Breast epithelium (tissue), 3 donors: ENCODE results near the gene CYTH3.

Experiments
- POLR2A ChIP-seq: fragments of 450-650 bp; IDR thresholded peaks from one replicate; pipeline ENCODE4 v1.6.1; 2016; ENCODE audit warnings: antibody characterized with exemption, mild to moderate bottlenecking, moderate library complexity
- TF ChIP-seq, protein P1 (sequence below), 3 donors: fragments of 450-650 bp; IDR thresholded peaks; one replicate each; pipeline ENCODE4 v1.5.1; 2016 to 2017; ENCODE audit warnings: antibody characterized with exemption in 3 of 3, mild to moderate bottlenecking in 3 of 3, moderate library complexity in 3 of 3

DNA sequence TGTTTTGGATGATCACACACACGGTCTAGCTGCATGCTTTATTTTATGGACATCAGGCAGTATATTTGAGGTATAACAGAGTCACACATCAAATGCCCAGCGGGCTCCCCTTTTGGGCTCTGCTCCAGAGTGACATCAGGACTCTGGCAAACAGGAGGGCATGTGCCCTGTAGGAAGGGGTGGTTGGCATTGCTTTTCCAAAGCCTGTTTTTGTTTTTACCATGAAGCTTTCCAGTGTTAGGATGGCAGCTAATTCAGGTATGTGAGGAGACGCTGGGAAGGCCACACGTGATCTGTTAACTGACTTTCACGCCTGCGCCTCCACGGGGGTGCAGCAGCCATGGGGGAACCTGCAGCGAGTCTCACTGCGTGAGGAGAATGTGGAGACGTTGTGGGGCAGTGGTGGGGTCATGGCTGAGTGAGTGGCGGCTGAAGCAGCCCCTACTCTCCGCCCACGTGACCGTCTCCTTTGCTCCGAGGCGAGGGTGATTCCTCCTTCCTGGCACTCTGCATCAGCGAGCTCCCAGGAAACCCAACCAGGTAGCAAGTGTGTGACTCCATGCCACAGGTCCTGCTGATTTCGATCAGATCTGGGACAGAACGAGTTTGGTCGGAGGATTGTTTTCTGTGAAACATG, 123.6 kb downstream of the CYTH3 start:
- TF ChIP-seq, protein P1, sequence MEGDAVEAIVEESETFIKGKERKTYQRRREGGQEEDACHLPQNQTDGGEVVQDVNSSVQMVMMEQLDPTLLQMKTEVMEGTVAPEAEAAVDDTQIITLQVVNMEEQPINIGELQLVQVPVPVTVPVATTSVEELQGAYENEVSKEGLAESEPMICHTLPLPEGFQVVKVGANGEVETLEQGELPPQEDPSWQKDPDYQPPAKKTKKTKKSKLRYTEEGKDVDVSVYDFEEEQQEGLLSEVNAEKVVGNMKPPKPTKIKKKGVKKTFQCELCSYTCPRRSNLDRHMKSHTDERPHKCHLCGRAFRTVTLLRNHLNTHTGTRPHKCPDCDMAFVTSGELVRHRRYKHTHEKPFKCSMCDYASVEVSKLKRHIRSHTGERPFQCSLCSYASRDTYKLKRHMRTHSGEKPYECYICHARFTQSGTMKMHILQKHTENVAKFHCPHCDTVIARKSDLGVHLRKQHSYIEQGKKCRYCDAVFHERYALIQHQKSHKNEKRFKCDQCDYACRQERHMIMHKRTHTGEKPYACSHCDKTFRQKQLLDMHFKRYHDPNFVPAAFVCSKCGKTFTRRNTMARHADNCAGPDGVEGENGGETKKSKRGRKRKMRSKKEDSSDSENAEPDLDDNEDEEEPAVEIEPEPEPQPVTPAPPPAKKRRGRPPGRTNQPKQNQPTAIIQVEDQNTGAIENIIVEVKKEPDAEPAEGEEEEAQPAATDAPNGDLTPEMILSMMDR (IDR thresholded peaks at IDR 0.05): no peak
- TF ChIP-seq POLR2A: no peak
